ENCODE data around the gene CRMP1.

The CRMP1 gene

DNA sequence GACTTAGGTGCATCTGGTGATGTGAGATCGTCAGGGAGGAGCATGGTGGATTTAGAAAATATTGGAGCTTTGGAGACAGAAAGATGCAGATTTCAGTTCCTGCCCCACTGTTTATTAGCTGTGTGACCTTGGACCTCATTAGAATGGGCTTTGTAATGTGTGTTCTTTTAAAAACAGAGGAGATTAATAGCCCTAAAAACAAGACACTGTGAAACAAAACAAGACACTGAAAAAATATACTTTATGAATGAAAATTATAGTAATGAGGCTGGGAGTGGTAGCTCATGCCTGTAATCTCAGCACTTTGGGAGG, 102.4 kb downstream of the CRMP1 start:
- no peak for DNase-seq

GRCh38 chr4:5789141-5789540, 103.7 kb downstream of the CRMP1 start:
- no peak for DNase-seq

- DNase-seq: no peak
Measured at GRCh38 chr4:5788144-5788543, 104.7 kb downstream of the CRMP1 start.

- DNase-seq: no peak
Measured at GRCh38 chr4:5787311-5787710, 105.6 kb downstream of the CRMP1 start.

GRCh38 chr4:5785806-5786680, 106.8 kb downstream of the CRMP1 start:
- no peak for DNase-seq

GRCh38 chr4:5784960-5785611, 107.8 kb downstream of the CRMP1 start:
- no peak for DNase-seq

DNA sequence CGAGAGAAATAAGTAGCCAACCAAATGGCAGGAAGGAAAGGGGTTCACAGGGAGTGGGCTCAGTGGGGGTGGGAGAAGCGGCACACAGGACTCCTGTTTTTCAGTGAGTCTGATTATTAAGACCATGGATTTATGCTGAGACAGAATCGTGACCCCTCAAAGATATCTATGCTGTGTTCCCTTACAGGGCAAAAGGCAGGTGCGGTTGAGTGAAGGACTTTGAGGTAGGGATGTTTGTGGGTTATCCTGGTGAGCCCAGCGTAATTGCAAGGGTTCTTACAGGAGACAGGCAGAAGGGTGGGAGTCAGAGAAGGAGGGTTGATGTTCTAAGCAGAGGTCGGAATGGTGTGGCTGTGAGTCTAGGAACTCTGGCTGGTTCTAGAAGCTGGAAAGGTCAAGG, 108.9 kb downstream of the CRMP1 start:
- no peak for DNase-seq

GRCh38 chr4:5783486-5783885, 109.4 kb downstream of the CRMP1 start:
- DNase-seq: no peak

- no peak for DNase-seq
Measured at GRCh38 chr4:5782829-5783476, 109.9 kb downstream of the CRMP1 start.

DNA sequence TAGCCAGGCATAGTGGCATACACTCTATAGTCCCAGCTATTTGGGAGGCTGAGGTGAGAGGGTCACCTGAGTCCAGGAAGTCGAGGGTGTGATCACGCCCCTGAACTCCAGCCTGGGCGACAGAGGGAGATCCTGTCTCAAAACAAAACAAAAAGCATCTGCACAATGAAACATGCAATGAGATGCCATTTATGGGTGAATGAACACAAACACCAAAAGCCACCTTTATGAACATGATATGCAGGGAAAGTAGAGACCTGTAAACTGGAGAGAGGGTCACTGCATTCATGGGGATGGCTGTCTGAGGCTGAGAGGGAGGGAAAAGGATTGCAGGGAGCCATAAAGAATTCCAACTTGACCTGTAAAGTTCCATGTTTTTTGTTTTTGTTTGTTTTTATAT, 111.2 kb downstream of the CRMP1 start:
- DNase-seq: no peak

DNA sequence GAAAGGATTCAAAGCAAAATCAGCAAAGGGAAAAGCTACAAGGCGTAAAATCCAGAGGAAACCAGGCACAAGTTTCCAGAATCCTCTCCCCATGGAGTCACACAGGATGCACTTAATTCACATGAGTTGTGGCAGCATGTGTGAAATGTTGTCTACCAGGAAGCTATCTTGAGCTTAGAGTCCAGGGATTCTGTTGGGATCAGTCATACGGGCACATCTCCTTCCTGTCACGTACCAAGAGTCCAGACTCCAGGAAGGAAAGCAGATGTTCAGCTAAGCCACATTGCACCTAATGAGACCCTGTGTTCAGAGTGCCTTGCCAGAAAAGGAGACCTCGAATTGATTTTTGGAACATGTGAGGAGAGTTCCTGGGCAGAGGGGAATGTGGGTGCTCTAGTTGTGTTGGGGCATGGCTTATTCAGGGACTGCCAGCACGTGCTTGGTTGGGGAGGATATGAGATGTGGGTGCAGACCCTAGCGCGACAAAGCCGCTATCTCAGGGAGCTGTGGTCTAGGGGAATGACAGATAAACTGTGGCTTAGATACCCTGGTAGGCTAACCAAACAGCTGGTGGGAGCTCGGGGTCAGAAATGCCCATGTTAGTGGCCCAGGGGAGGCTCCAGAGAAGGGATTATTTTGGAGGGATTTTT, 111.9 kb downstream of the CRMP1 start:
- DNase-seq: no peak

DNA sequence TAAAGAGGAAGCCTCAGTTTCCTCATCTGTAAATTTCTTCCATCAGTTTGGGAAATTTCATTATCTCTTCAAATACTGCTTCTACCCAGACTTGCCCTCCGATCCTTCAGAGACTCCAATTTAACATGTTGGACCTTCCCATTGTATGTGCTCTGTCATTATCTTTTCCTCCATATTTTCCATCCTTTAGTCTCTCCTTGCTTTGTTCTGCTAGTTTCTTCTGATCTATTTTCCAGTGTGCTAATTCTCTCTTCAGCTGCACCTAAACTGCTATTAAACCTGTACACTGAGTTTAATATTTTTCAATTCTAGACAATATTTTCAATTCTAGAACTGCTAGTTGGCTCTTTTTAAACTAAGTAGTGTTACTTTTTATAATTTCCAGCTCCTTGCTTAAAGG, 116.4 kb downstream of the CRMP1 start:
- DNase-seq: no peak

- DNase-seq: no peak
Measured at GRCh38 chr4:5774416-5775036, 118.4 kb downstream of the CRMP1 start.

DNA sequence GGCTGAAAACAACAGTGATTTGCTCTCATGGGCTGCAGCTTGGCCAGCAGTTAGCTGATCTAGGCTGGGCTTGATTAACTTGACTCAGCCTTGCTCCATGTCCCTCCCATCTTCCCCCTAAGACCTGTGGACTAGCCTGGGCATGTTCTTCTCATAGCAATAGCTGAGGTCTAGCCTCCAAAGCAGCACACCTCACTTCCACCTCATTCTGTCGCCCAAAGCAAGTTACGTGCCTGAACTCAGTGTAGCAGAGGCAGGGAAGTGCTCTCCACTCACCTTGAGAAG, 119.7 kb downstream of the CRMP1 start:
- no peak for DNase-seq

DNA sequence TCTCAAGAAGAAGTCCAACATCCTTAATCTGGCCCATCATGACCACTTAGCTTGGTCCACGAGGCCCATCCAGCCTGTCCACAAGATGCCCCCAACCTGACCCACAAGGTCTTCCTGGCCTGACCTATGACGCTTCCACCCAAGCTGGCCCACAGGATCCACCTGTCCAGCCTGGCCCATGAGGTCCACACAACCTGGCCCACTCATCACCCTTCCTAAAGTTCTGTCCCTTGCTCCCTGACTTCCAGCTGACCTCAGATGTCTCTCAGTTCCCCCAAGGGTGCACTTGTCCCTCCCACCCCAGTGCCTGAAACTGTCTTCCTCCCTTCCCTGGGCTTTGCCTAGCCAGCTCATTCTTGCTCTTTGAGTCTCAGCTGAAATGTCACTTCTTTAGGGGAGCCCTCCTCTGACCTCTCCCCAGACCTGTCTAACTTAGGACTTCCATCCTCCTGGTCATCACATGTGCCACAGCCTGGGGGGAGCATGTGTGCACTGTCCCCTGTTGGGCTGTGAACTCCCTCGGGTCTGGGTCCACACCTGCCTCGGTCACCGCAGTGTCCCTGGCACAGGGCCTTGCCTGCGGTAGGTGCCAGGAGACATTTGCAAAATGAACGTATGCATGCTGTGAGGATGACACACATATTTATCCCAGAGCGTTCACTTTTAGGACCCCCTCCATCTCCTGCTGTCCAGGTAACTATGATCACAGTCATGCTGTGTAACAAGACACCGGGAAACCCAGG, 120.2 kb downstream of the CRMP1 start:
- DNase-seq: no peak

All from CD4-positive, alpha-beta T cell treated with Interferon alpha-2 for 1 hour (primary cell).